ENCODE data around the gene TTC16. TPM values are rescaled to one million over a fixed set of nuclear protein-coding genes. Genes with fewer than 3 reads are reported as not detected.

TTC16 gene
- polyA plus RNA-seq, 1 donor from 2014 or later, result 0.11 TPM

GRCh38 chr9:127697575-127697974 lies 18.3 kb upstream of the TTC16 start:
- H3F3A ChIP-seq (ENCODE audit: insufficient read depth, low read length, poor library complexity, severe bottlenecking), result no peaks in the 10 kb centered on the region
- TF ChIP-seq, protein P1, sequence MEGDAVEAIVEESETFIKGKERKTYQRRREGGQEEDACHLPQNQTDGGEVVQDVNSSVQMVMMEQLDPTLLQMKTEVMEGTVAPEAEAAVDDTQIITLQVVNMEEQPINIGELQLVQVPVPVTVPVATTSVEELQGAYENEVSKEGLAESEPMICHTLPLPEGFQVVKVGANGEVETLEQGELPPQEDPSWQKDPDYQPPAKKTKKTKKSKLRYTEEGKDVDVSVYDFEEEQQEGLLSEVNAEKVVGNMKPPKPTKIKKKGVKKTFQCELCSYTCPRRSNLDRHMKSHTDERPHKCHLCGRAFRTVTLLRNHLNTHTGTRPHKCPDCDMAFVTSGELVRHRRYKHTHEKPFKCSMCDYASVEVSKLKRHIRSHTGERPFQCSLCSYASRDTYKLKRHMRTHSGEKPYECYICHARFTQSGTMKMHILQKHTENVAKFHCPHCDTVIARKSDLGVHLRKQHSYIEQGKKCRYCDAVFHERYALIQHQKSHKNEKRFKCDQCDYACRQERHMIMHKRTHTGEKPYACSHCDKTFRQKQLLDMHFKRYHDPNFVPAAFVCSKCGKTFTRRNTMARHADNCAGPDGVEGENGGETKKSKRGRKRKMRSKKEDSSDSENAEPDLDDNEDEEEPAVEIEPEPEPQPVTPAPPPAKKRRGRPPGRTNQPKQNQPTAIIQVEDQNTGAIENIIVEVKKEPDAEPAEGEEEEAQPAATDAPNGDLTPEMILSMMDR (IDR thresholded peaks at IDR 0.05; ENCODE audit: poor library complexity, severe bottlenecking), result no peak
- TF ChIP-seq, protein P2, sequence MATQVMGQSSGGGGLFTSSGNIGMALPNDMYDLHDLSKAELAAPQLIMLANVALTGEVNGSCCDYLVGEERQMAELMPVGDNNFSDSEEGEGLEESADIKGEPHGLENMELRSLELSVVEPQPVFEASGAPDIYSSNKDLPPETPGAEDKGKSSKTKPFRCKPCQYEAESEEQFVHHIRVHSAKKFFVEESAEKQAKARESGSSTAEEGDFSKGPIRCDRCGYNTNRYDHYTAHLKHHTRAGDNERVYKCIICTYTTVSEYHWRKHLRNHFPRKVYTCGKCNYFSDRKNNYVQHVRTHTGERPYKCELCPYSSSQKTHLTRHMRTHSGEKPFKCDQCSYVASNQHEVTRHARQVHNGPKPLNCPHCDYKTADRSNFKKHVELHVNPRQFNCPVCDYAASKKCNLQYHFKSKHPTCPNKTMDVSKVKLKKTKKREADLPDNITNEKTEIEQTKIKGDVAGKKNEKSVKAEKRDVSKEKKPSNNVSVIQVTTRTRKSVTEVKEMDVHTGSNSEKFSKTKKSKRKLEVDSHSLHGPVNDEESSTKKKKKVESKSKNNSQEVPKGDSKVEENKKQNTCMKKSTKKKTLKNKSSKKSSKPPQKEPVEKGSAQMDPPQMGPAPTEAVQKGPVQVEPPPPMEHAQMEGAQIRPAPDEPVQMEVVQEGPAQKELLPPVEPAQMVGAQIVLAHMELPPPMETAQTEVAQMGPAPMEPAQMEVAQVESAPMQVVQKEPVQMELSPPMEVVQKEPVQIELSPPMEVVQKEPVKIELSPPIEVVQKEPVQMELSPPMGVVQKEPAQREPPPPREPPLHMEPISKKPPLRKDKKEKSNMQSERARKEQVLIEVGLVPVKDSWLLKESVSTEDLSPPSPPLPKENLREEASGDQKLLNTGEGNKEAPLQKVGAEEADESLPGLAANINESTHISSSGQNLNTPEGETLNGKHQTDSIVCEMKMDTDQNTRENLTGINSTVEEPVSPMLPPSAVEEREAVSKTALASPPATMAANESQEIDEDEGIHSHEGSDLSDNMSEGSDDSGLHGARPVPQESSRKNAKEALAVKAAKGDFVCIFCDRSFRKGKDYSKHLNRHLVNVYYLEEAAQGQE (IDR thresholded peaks at IDR 0.05; ENCODE audit: borderline replicate concordance), result no peak
- TF ChIP-seq POLR2AphosphoS5 (IDR thresholded peaks at IDR 0.05), result no peak
- TF ChIP-seq EP300 (conservative IDR thresholded peaks at IDR 0.05; ENCODE audit: poor library complexity, severe bottlenecking), result no peak
- no peak for TF ChIP-seq TAF1 (IDR thresholded peaks at IDR 0.05; ENCODE audit: low read depth)
- no peak for TF ChIP-seq EZH2 (IDR thresholded peaks at IDR 0.05; ENCODE audit: borderline replicate concordance, insufficient read depth, low read length, poor library complexity, severe bottlenecking)
- no peak for TF ChIP-seq SMC3 (conservative IDR thresholded peaks at IDR 0.05; ENCODE audit: poor library complexity)
- TF ChIP-seq MXI1 (conservative IDR thresholded peaks at IDR 0.05; ENCODE audit: poor library complexity, severe bottlenecking), result no peak
- TF ChIP-seq RAD21 (conservative IDR thresholded peaks at IDR 0.05), result no peak
- no peak overlapping the region for H3K27ac ChIP-seq (ENCODE audit: low read length)

DNA sequence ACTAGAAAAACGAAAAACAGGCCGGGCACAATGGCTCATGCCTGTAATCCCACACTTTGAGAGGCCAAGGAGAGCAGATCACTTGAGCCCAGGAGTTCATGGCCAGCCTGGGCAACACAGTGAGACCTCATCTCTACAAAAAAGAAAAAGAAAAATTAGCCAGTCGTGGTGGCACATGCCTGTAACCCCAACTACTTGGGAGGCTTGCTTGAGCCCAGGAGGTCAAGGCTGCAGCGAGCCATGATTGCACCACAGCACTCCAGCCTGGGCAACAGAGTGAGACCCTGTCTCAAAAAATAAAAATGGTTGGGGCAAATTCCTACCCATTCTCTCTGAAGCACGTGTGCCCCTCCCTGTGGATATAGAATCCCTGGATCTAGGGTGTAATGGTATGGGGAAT lies 17.5 kb upstream of the TTC16 start:
- TF ChIP-seq, protein P2 (IDR thresholded peaks at IDR 0.05; ENCODE audit: borderline replicate concordance), result no peak
- TF ChIP-seq EZH2 (IDR thresholded peaks at IDR 0.05; ENCODE audit: borderline replicate concordance, insufficient read depth, low read length, poor library complexity, severe bottlenecking) (no peak), EP300 (conservative IDR thresholded peaks at IDR 0.05; ENCODE audit: poor library complexity, severe bottlenecking) (no peak), RAD21 (conservative IDR thresholded peaks at IDR 0.05) (no peak), MXI1 (conservative IDR thresholded peaks at IDR 0.05; ENCODE audit: poor library complexity, severe bottlenecking) (no peak), POLR2AphosphoS5 (IDR thresholded peaks at IDR 0.05) (no peak), TAF1 (IDR thresholded peaks at IDR 0.05; ENCODE audit: low read depth) (no peak), SMC3 (conservative IDR thresholded peaks at IDR 0.05; ENCODE audit: poor library complexity) (no peak)
- TF ChIP-seq, protein P1 (IDR thresholded peaks at IDR 0.05; ENCODE audit: poor library complexity, severe bottlenecking), result no peak
- Histone ChIP-seq H3K9ac (ENCODE audit: low read length) (no peak overlapping the region), H3K27ac (ENCODE audit: low read length) (no peak overlapping the region), H3K36me3 (ENCODE audit: insufficient read depth, low read length) (no peaks in the 10 kb centered on the region), H2AFZ (ENCODE audit: low read depth, low read length) (no peak overlapping the region), H3K79me2 (replicated peaks; ENCODE audit: insufficient read depth, low read length) (no peaks in the 10 kb centered on the region), H3K9me3 (ENCODE audit: low read length) (no peaks in the 10 kb centered on the region), H3K9me2 (ENCODE audit: insufficient read depth, low read length) (no peaks in the 10 kb centered on the region), H3K27me3 (ENCODE audit: insufficient read depth, low read depth, low read length) (no peaks in the 10 kb centered on the region), H3K4me2 (ENCODE audit: low read length) (no peak overlapping the region), H3F3A (ENCODE audit: insufficient read depth, low read length, poor library complexity, severe bottlenecking) (no peaks in the 10 kb centered on the region), H4K20me1 (ENCODE audit: insufficient read depth) (no peaks in the 10 kb centered on the region), H3K4me3 (ENCODE audit: low read length) (no peak overlapping the region)

More at GRCh38 chr9:127697575-127697974, 18.3 kb upstream of the TTC16 start:
- Histone ChIP-seq H3K27me3 (ENCODE audit: insufficient read depth, low read depth, low read length) (no peaks in the 10 kb centered on the region), H3K36me3 (ENCODE audit: insufficient read depth, low read length) (no peaks in the 10 kb centered on the region), H2AFZ (ENCODE audit: low read depth, low read length) (no peak overlapping the region), H3K9me2 (ENCODE audit: insufficient read depth, low read length) (no peaks in the 10 kb centered on the region), H3K9me3 (ENCODE audit: low read length) (no peaks in the 10 kb centered on the region), H3K79me2 (replicated peaks; ENCODE audit: insufficient read depth, low read length) (no peaks in the 10 kb centered on the region), H3K9ac (ENCODE audit: low read length) (no peak overlapping the region), H3K4me2 (ENCODE audit: low read length) (no peak overlapping the region), H4K20me1 (ENCODE audit: insufficient read depth) (no peaks in the 10 kb centered on the region), H3K4me3 (ENCODE audit: low read length) (no peak overlapping the region)

All from neural cell (in vitro differentiated cells).